ENCODE results near the gene CNOT2.
"Not testable (repeated sequence)": the region's sequence is repeated elsewhere in the genome, so short reads cannot be mapped to it uniquely, and the experiment has no call there.

CNOT2 gene

DNA sequence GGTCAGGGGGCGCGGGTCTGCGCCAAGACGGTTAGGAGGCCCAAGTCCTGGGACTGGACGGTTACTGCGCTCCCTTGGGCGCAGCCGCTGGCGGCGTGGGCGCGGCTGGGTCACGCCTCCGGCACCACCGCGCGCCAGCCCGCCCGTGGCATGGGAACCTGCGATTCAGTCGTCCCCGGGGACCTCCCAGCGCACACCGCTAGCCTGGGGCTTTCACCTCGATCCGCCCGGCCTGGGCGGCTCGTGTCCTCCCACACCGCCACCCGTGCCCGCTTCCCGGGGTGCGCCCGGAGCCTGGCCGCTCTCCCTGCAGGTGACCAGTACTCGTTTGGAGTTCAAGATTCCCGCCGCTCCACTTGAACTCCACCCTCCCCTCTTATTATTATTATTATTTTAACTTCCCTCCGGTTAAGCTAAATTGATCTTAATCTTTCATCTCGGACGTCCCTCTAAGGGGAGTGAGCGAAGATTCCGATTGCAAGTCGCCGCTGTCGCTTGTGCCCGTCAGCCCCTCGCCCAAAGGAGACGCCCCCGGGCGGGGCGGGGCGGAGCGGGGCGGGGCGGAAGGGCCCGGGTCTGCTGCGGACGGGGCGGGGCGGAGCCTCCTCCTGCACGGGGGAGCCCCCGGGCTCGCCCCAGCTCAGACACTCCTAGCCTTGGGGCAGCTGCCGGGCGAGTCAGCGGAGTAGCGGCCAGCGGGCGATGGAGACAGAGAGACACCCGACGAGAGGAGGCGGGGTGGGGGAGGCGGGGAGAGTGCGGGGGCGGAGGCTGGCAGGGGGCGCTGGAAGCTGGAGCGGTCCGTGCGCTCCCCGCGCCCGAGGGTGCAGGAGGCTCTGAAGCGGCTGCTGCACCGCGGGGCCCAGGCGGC, 122.7 kb downstream of the CNOT2 start, which contains the start of gene KCNMB4:
KCNMB4 (plus strand) TSS at position 643 of the 871 bp plus-strand sequence. CDS start 445 bp downstream, outside the sequence.
- peaks cover 0 to 15% of the 10 kb centered on the region in 2 donors for H3K4me1 ChIP-seq (ENCODE audit: control insufficient read depth in 1 of 2, insufficient read depth in 2 of 2, low read length in 2 of 2)
- H3K27me3 ChIP-seq (ENCODE audit: low read depth, low read length) = peaks cover 16% of the 10 kb centered on the region
- H3K36me3 ChIP-seq (ENCODE audit: control insufficient read depth in 1 of 2, insufficient read depth in 2 of 2, low read length in 2 of 2) = no peaks in the 10 kb centered on the region
- no peaks in the 10 kb centered on the region for H3K9me3 ChIP-seq (ENCODE audit: control insufficient read depth in 1 of 2, low read length in 2 of 2)
- H3K4me3 ChIP-seq (ENCODE audit: low read depth in 1 of 2, low read length in 2 of 2) = peak within 1 kb of the TSS; percentile 78 to 86
- no peak within 1 kb of the TSS for H3K27ac ChIP-seq (ENCODE audit: low read length)

DNA sequence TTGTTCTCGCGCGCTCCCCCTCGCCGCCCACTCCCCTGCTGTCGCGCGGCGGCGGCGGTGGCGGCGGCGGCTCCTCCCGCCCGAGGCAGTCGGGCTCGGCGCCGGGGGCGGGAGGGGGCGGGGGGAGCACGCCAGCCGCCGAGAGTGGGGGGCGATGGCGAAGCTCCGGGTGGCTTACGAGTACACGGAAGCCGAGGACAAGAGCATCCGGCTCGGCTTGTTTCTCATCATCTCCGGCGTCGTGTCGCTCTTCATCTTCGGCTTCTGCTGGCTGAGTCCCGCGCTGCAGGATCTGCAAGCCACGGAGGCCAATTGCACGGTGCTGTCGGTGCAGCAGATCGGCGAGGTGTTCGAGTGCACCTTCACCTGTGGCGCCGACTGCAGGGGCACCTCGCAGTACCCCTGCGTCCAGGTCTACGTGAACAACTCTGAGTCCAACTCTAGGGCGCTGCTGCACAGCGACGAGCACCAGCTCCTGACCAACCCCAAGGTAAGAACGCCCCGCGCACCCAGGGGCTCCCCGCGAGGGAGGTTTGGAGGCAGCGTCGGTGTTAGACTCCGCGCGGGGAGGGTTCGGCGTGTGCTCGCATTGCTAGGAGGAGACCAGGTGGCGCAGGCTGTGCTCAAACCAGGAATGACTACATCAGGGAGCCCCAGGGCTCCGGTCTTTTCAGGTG, 123.5 kb downstream of the CNOT2 start:
- H3K9me3 ChIP-seq (ENCODE audit: control insufficient read depth in 1 of 2, low read length in 2 of 2) = no peaks in the 10 kb centered on the region
- peaks cover 16% of the 10 kb centered on the region for H3K27me3 ChIP-seq (ENCODE audit: low read depth, low read length)
- H3K27ac ChIP-seq (ENCODE audit: low read length) = no peak overlapping the region
- peak overlapping the region; percentile 78 to 86 for H3K4me3 ChIP-seq (ENCODE audit: low read depth in 1 of 2, low read length in 2 of 2)
- H3K36me3 ChIP-seq (ENCODE audit: control insufficient read depth in 1 of 2, insufficient read depth in 2 of 2, low read length in 2 of 2) = no peaks in the 10 kb centered on the region
- peaks cover 0 to 15% of the 10 kb centered on the region in 2 donors for H3K4me1 ChIP-seq (ENCODE audit: control insufficient read depth in 1 of 2, insufficient read depth in 2 of 2, low read length in 2 of 2)

GRCh38 chr12:70367258-70368141, 124.3 kb downstream of the CNOT2 start:
- Histone ChIP-seq H3K36me3 (ENCODE audit: control insufficient read depth in 1 of 2, insufficient read depth in 2 of 2, low read length in 2 of 2) (no peaks in the 10 kb centered on the region), H3K27me3 (ENCODE audit: low read depth, low read length) (peaks cover 16% of the 10 kb centered on the region), H3K4me3 (ENCODE audit: low read depth in 1 of 2, low read length in 2 of 2) (peak overlapping the region; percentile 78 to 86), H3K4me1 (ENCODE audit: control insufficient read depth in 1 of 2, insufficient read depth in 2 of 2, low read length in 2 of 2) (peaks cover 0 to 15% of the 10 kb centered on the region in 2 donors), H3K27ac (ENCODE audit: low read length) (no peak overlapping the region), H3K9me3 (ENCODE audit: control insufficient read depth in 1 of 2, low read length in 2 of 2) (no peaks in the 10 kb centered on the region)

DNA sequence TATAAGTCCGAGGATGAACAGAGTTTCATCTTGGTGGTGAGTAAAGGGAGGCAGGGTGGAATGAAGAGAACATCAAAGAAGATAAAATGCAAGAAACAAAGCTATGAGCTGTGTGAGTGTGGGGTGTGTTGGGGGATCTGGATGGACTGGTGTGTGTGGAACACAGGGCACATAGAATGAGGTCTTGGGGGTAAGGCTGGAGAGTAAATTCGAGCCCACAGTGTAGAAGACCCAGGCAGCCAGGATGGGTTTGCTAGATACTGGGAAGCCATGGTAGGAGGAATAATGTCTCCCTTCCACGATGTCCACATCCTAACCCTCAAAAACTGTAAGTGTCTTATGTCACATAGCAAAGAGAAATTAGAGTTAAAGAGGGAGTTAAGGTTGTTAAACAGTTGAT, 129.6 kb downstream of the CNOT2 start:
- Histone ChIP-seq H3K4me1 (ENCODE audit: control insufficient read depth in 1 of 2, insufficient read depth in 2 of 2, low read length in 2 of 2) (no peaks in the 10 kb centered on the region), H3K27me3 (ENCODE audit: low read depth, low read length) (no peaks in the 10 kb centered on the region), H3K27ac (ENCODE audit: low read length) (no peak overlapping the region), H3K36me3 (ENCODE audit: control insufficient read depth in 1 of 2, insufficient read depth in 2 of 2, low read length in 2 of 2) (no peaks in the 10 kb centered on the region), H3K9me3 (ENCODE audit: control insufficient read depth in 1 of 2, low read length in 2 of 2) (no peaks in the 10 kb centered on the region), H3K4me3 (ENCODE audit: low read depth in 1 of 2, low read length in 2 of 2) (no peak overlapping the region)

DNA sequence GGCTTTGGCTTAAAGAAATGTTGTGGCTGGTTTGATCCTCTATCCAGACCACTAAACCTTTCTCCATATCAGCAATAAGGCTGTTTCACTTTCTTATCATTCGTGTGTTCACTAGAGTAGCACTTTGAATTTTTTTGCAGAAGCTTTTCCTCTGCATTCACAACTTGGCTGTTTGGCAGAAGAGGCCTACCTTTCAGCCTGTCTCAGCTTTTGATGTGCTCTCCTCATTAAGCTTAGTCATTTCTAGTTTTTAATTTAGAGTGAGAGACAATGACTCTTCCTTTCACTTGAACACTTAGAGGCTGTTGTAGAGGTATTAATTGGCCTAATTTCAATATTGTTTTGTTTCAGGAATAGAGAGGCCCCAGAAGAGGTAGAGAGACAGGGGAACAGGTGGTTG, 136.6 kb downstream of the CNOT2 start:
- Histone ChIP-seq H3K4me1 (ENCODE audit: control insufficient read depth in 1 of 2, insufficient read depth in 2 of 2, low read length in 2 of 2) (no peaks in the 10 kb centered on the region), H3K36me3 (ENCODE audit: control insufficient read depth in 1 of 2, insufficient read depth in 2 of 2, low read length in 2 of 2) (no peaks in the 10 kb centered on the region), H3K4me3 (ENCODE audit: low read depth in 1 of 2, low read length in 2 of 2) (no peak overlapping the region), H3K9me3 (ENCODE audit: control insufficient read depth in 1 of 2, low read length in 2 of 2) (peaks cover 0 to 5% of the 10 kb centered on the region in 2 donors), H3K27ac (ENCODE audit: low read length) (no peak overlapping the region), H3K27me3 (ENCODE audit: low read depth, low read length) (no peaks in the 10 kb centered on the region)

DNA sequence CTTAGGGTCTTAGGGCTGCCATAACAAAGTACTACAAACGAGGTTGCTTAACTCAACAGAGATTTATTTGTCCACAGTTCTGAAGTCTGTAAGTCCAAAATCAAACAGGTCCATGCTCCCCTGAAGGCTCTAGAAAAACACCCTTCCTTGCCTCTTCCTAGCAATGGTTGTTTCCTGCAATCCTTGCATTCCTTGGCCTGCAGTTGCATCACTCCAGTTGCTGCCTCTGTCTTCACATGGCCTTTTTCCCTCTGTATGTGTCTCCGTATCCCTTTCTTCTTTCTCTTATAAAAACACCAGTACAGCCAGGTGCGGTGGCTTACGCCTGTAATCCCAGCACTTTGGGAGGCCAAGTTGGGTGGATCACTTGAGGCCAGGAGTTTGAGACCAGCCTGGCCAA, 140.3 kb downstream of the CNOT2 start:
- Histone ChIP-seq H3K4me1 (ENCODE audit: control insufficient read depth in 1 of 2, insufficient read depth in 2 of 2, low read length in 2 of 2) (no peaks in the 10 kb centered on the region), H3K27ac (ENCODE audit: low read length) (no peak overlapping the region), H3K36me3 (ENCODE audit: control insufficient read depth in 1 of 2, insufficient read depth in 2 of 2, low read length in 2 of 2) (no peaks in the 10 kb centered on the region), H3K4me3 (ENCODE audit: low read depth in 1 of 2, low read length in 2 of 2) (no peak overlapping the region), H3K27me3 (ENCODE audit: low read depth, low read length) (no peaks in the 10 kb centered on the region), H3K9me3 (ENCODE audit: control insufficient read depth in 1 of 2, low read length in 2 of 2) (peaks cover 0 to 5% of the 10 kb centered on the region in 2 donors)

DNA sequence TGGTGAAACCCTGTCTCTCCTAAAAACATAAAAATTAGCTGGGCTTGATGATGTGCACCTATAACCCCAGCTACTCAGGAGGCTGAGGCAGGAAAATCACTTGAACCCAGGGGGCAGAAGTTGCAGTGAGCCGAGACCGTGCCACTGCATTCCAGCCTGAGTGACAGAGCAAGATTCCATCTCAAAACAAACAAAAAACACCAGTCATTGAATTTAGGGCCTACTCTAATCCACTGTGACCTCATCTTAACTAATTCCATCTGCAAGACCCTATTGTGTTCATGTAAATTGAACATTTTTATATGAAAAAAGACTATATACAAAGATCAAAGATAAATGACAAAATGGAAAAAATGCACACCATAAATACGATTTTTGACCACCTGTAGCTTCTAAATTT, 140.7 kb downstream of the CNOT2 start:
- Histone ChIP-seq H3K27ac (ENCODE audit: low read length) (no peak overlapping the region), H3K4me3 (ENCODE audit: low read depth in 1 of 2, low read length in 2 of 2) (no peak overlapping the region), H3K27me3 (ENCODE audit: low read depth, low read length) (no peaks in the 10 kb centered on the region), H3K4me1 (ENCODE audit: control insufficient read depth in 1 of 2, insufficient read depth in 2 of 2, low read length in 2 of 2) (no peaks in the 10 kb centered on the region), H3K9me3 (ENCODE audit: control insufficient read depth in 1 of 2, low read length in 2 of 2) (peaks cover 0 to 5% of the 10 kb centered on the region in 2 donors), H3K36me3 (ENCODE audit: control insufficient read depth in 1 of 2, insufficient read depth in 2 of 2, low read length in 2 of 2) (no peaks in the 10 kb centered on the region)

GRCh38 chr12:70386771-70387170, 143.5 kb downstream of the CNOT2 start:
- Histone ChIP-seq H3K27me3 (ENCODE audit: low read depth, low read length) (no peaks in the 10 kb centered on the region), H3K27ac (ENCODE audit: low read length) (no peak overlapping the region), H3K4me3 (ENCODE audit: low read depth in 1 of 2, low read length in 2 of 2) (no peak overlapping the region), H3K9me3 (ENCODE audit: control insufficient read depth in 1 of 2, low read length in 2 of 2) (peaks cover 4 to 5% of the 10 kb centered on the region in 2 donors), H3K36me3 (ENCODE audit: control insufficient read depth in 1 of 2, insufficient read depth in 2 of 2, low read length in 2 of 2) (no peaks in the 10 kb centered on the region), H3K4me1 (ENCODE audit: control insufficient read depth in 1 of 2, insufficient read depth in 2 of 2, low read length in 2 of 2) (no peaks in the 10 kb centered on the region)

DNA sequence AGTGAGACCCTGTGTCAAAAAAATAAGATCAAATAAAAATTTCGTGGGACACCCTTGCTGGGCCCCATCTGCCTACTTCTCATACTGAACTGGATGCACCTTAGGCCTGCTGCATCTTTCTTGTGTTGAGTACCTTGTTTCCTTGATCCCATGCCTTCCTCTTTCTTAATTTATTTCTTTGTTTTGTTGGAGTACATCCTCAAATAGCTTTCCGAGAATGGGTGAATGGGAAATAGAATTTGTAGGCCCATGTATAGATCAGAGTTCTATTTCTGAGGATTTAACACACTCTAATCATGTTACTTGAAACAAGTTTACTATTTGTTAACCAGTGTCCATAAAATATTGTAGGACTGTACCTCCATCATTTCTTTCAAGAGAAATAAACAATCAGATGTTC, 146.4 kb downstream of the CNOT2 start:
- peaks cover 4 to 5% of the 10 kb centered on the region in 2 donors for H3K9me3 ChIP-seq (ENCODE audit: control insufficient read depth in 1 of 2, low read length in 2 of 2)
- H3K4me3 ChIP-seq (ENCODE audit: low read depth in 1 of 2, low read length in 2 of 2) = no peak overlapping the region
- H3K4me1 ChIP-seq (ENCODE audit: control insufficient read depth in 1 of 2, insufficient read depth in 2 of 2, low read length in 2 of 2) = no peaks in the 10 kb centered on the region
- H3K27ac ChIP-seq (ENCODE audit: low read length) = no peak overlapping the region
- no peaks in the 10 kb centered on the region for H3K27me3 ChIP-seq (ENCODE audit: low read depth, low read length)
- no peaks in the 10 kb centered on the region for H3K36me3 ChIP-seq (ENCODE audit: control insufficient read depth in 1 of 2, insufficient read depth in 2 of 2, low read length in 2 of 2)

DNA sequence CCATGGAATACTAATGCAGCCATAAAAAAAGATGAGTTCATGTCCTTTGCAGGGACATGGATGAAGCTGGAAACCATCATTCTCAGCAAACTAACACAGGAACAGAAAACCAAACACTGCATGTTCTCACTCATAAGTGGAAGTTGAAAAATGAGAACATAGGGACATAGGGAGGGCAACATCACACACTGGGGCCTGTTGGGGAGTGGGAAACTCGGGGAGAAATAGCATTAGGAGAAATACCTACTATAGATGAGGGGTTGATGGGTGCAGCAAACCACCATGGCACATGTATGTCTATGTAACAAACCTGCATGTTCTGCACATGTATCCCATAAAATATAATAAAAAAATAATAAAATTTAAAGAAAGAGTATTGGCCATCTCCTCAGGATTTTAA, 149.4 kb downstream of the CNOT2 start:
- H3K36me3 ChIP-seq (ENCODE audit: control insufficient read depth in 1 of 2, insufficient read depth in 2 of 2, low read length in 2 of 2); H3K4me3 ChIP-seq (ENCODE audit: low read depth in 1 of 2, low read length in 2 of 2); H3K4me1 ChIP-seq (ENCODE audit: control insufficient read depth in 1 of 2, insufficient read depth in 2 of 2, low read length in 2 of 2); H3K9me3 ChIP-seq (ENCODE audit: control insufficient read depth in 1 of 2, low read length in 2 of 2); H3K27ac ChIP-seq (ENCODE audit: low read length); H3K27me3 ChIP-seq (ENCODE audit: low read depth, low read length): not testable (repeated sequence)
